Osteoblast (primary cell): ENCODE results near the gene TECR. TPM values are rescaled to one million over a fixed set of nuclear protein-coding genes. Genes with fewer than 3 reads are reported as not detected.

Experiments used
- DNase-seq: peaks from one replicate; pipeline ENCODE4 v3.0.0; 2011; ENCODE audit warnings: low spot score, mixed read lengths; ENCODE audit not compliant: insufficient read length; ENCODE audit errors: missing footprints
- H2AFZ ChIP-seq: 2 replicates; pipeline ENCODE4 v1.6.0; 2011; ENCODE audit warnings: mild to moderate bottlenecking, low read length
- H3K27ac ChIP-seq: 2 replicates; pipeline ENCODE4 v1.5.1; 2011; ENCODE audit warnings: mild to moderate bottlenecking, low read depth, low read length, moderate library complexity
- H3K27me3 ChIP-seq: 2 replicates; pipeline ENCODE4 v1.6.0; 2012; ENCODE audit warnings: mild to moderate bottlenecking, control low read depth, inconsistent platforms, low read length, moderate library complexity; ENCODE audit not compliant: insufficient read depth
- H3K36me3 ChIP-seq: 2 replicates; pipeline ENCODE4 v1.5.1; 2011; ENCODE audit warnings: mild to moderate bottlenecking, low read length, control low read depth, moderate library complexity; ENCODE audit not compliant: insufficient read depth
- H3K4me1 ChIP-seq: 2 replicates; pipeline ENCODE4 v1.5.1; 2011; ENCODE audit warnings: mild to moderate bottlenecking, low read length, control low read depth, moderate library complexity; ENCODE audit not compliant: insufficient read depth
- H3K4me2 ChIP-seq: 2 replicates; pipeline ENCODE4 v1.6.0; 2011; ENCODE audit warnings: mild to moderate bottlenecking, low read length; ENCODE audit not compliant: insufficient read depth
- H3K4me3 ChIP-seq: fragments of 200-600 bp; sonication (generic); 3 replicates; pipeline ENCODE4 v1.5.1; 2012; ENCODE audit warnings: mild to moderate bottlenecking, low read length, inconsistent platforms; ENCODE audit not compliant: insufficient read depth
- H3K79me2 ChIP-seq: 2 replicates; pipeline ENCODE4 v1.6.0; 2012; ENCODE audit warnings: mild to moderate bottlenecking, low read length, control low read depth, inconsistent platforms; ENCODE audit not compliant: insufficient read depth
- H3K9me3 ChIP-seq: 2 replicates; pipeline ENCODE4 v1.5.1; 2011; ENCODE audit warnings: low read depth, low read length, control low read depth
- H4K20me1 ChIP-seq: 2 replicates; pipeline ENCODE4 v1.6.0; 2012; ENCODE audit warnings: mild to moderate bottlenecking, low read length, control low read depth; ENCODE audit not compliant: insufficient read depth
- small RNA-seq: library from RNA; depleted of rRNA; stranded (forward); fragments of <200 nt; gene quantifications from one replicate; pipeline ENCODE3, GENCODE V24; 2012
- total RNA-seq: library from RNA; depleted of rRNA; stranded (reverse); fragments of >200 nt; gene quantifications from 2 replicates; pipeline ENCODE4 v1.2.3, GENCODE V29; 2012
- TF ChIP-seq, protein P1 (sequence below): IDR thresholded peaks from 2 replicates; pipeline ENCODE4 v1.5.1; 2011; ENCODE audit warnings: mild to moderate bottlenecking, low read depth, low read length, moderate library complexity; ENCODE audit errors: extremely low read depth

The TECR gene
- total RNA-seq, 1 donor, result 41.6 TPM

DNA sequence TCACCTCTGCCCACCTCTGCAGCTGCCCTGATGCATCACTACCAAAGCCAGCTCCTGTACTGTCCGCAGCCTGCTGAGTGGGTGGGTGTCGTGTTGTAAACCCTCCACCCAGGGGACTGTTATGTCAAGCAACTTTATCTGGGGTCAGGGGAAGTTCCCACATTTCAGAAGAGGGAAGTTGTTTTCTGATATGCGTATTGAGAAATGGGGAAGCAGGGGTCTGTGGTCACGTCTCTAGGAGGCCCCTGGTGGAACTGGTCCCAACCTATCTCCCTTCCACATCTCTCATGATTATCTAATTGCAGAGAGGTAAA is 84.7 kb downstream of the TECR start:
- H2AFZ ChIP-seq, result no peak overlapping the region
- no peaks in the 10 kb centered on the region for H4K20me1 ChIP-seq
- H3K9me3 ChIP-seq, result no peaks in the 10 kb centered on the region
- H3K36me3 ChIP-seq, result no peaks in the 10 kb centered on the region
- no peak overlapping the region for H3K4me3 ChIP-seq
- H3K27me3 ChIP-seq, result no peaks in the 10 kb centered on the region
- H3K4me2 ChIP-seq, result no peak overlapping the region
- no peak overlapping the region for H3K27ac ChIP-seq
- H3K79me2 ChIP-seq, result no peaks in the 10 kb centered on the region
- DNase-seq, result no peak
- TF ChIP-seq, protein P1, sequence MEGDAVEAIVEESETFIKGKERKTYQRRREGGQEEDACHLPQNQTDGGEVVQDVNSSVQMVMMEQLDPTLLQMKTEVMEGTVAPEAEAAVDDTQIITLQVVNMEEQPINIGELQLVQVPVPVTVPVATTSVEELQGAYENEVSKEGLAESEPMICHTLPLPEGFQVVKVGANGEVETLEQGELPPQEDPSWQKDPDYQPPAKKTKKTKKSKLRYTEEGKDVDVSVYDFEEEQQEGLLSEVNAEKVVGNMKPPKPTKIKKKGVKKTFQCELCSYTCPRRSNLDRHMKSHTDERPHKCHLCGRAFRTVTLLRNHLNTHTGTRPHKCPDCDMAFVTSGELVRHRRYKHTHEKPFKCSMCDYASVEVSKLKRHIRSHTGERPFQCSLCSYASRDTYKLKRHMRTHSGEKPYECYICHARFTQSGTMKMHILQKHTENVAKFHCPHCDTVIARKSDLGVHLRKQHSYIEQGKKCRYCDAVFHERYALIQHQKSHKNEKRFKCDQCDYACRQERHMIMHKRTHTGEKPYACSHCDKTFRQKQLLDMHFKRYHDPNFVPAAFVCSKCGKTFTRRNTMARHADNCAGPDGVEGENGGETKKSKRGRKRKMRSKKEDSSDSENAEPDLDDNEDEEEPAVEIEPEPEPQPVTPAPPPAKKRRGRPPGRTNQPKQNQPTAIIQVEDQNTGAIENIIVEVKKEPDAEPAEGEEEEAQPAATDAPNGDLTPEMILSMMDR, result no peak
- H3K4me1 ChIP-seq, result no peaks in the 10 kb centered on the region

Small RNA genes lying within 50 kb of the gene (small RNA-seq; reads per million reads assigned to genes)
- gene RN7SL842P (not detected), gene SNRPGP15 (not detected)

Other genes starting within 250 kb of the TECR start
- 16.8 and 25.3 TPM in 2 replicates for gene ADGRE5, start 148.2 kb upstream of the TECR start, total RNA-seq
- gene DDX39A, start 110.3 kb upstream of the TECR start, total RNA-seq, result 42.1 and 49.2 TPM in 2 replicates
- 138 and 167 TPM in 2 replicates for gene PKN1, start 96.3 kb upstream of the TECR start, total RNA-seq
- 0.72 and 0.88 TPM in 2 replicates for gene PTGER1, start 54.2 kb upstream of the TECR start, total RNA-seq
- gene GIPC1, start 33.5 kb upstream of the TECR start, total RNA-seq, result 114 and 115 TPM in 2 replicates
- gene DNAJB1, start 11.2 kb upstream of the TECR start, total RNA-seq, result 65.1 and 70.9 TPM in 2 replicates
- 219 and 227 TPM in 2 replicates for gene NDUFB7, start 42.5 kb downstream of the TECR start, total RNA-seq
- gene CLEC17A, start 53.5 kb downstream of the TECR start, total RNA-seq, result under 0.01 TPM in 1 of 2 replicates, not detected in the other
- gene ADGRE3, start 145.2 kb downstream of the TECR start, total RNA-seq, result not detected in 2 replicates
- gene ZNF333, start 160.5 kb downstream of the TECR start, total RNA-seq, result 19.2 and 31.1 TPM in 2 replicates
- 0.59 and 0.72 TPM in 2 replicates for gene ADGRE2, start 249.0 kb downstream of the TECR start, total RNA-seq